HL-60 (cell line): ENCODE data around the gene CCDC97.

Source experiments
- DNase-seq, 2 experiments: peaks; one replicate each; pipeline ENCODE4 v3.0.0-alpha.2; 2010 to 2020; ENCODE audit warnings: low read depth in 1 of 2, low spot score in 1 of 2
- H3K27ac ChIP-seq: fragments of 250-450 bp; sonication (Bioruptor Pico); replicated peaks from 2 replicates; pipeline ENCODE4 v1.5.1; 2020; ENCODE audit warnings: mild to moderate bottlenecking, moderate library complexity
- H3K27me3 ChIP-seq: fragments of 250-450 bp; sonication (Bioruptor Pico); 2 replicates; pipeline ENCODE4 v1.5.1; 2021; ENCODE audit warnings: mild to moderate bottlenecking, moderate library complexity; ENCODE audit not compliant: insufficient read depth, poor library complexity, severe bottlenecking
- H3K4me3 ChIP-seq: replicated peaks from 2 replicates; pipeline ENCODE4 v1.5.1; 2011; ENCODE audit warnings: mild to moderate bottlenecking, control low read depth, low read length; ENCODE audit not compliant: insufficient read depth
- CTCF ChIP-seq: IDR thresholded peaks from one replicate; pipeline ENCODE4 v1.5.1; 2011; ENCODE audit warnings: low read length, control low read depth, inconsistent platforms; ENCODE audit not compliant: insufficient read depth
- GABPA ChIP-seq: IDR thresholded peaks from 2 replicates; pipeline ENCODE4 v1.6.1; 2012; ENCODE audit warnings: low read depth
- POLR2AphosphoS5 ChIP-seq: IDR thresholded peaks from 2 replicates; pipeline ENCODE4 v1.6.1; 2012; ENCODE audit warnings: low read depth
- REST ChIP-seq: IDR thresholded peaks from 2 replicates; pipeline ENCODE4 v1.6.1; 2012; ENCODE audit warnings: low read depth; ENCODE audit not compliant: insufficient replicate concordance
- SPI1 ChIP-seq: IDR thresholded peaks from 2 replicates; pipeline ENCODE4 v1.6.1; 2012; ENCODE audit warnings: low read depth, mild to moderate bottlenecking, borderline replicate concordance

CCDC97 gene

GRCh38 chr19:41332468-41332867, 22.5 kb downstream of the CCDC97 start:
- H3K4me3 ChIP-seq, result no peak overlapping the region
- TF ChIP-seq SPI1, result no peak
- TF ChIP-seq POLR2AphosphoS5, result no peak
- no peak for TF ChIP-seq GABPA
- no peak for DNase-seq
- no peak overlapping the region for H3K27ac ChIP-seq
- H3K27me3 ChIP-seq, result no peaks in the 10 kb centered on the region

GRCh38 chr19:41334793-41335192, 24.8 kb downstream of the CCDC97 start:
- Histone ChIP-seq H3K27me3 (no peaks in the 10 kb centered on the region), H3K27ac (peak overlapping the region; percentile 53), H3K4me3 (no peak overlapping the region)
- no peak for DNase-seq
- no peak for TF ChIP-seq CTCF
- TF ChIP-seq REST, result no peak
- no peak for TF ChIP-seq GABPA
- no peak for TF ChIP-seq POLR2AphosphoS5
- TF ChIP-seq SPI1, result no peak

- TF ChIP-seq REST (no peak), CTCF (no peak), SPI1 (no peak), GABPA (no peak)
- no peak for DNase-seq
- no peaks in the 10 kb centered on the region for H3K27me3 ChIP-seq
- H3K4me3 ChIP-seq, result no peak overlapping the region
- H3K27ac ChIP-seq, result no peak overlapping the region; the same call in 1 of the 2 replicates
Measured at GRCh38 chr19:41335467-41335866, 25.5 kb downstream of the CCDC97 start.

- no peaks in the 10 kb centered on the region for H3K27me3 ChIP-seq
- DNase-seq, result no peak
- H3K4me3 ChIP-seq, result no peak overlapping the region
- TF ChIP-seq GABPA (no peak), REST (no peak), SPI1 (no peak), POLR2AphosphoS5 (no peak), CTCF (no peak)
- no peak overlapping the region for H3K27ac ChIP-seq
Measured at GRCh38 chr19:41339936-41340335, 30.0 kb downstream of the CCDC97 start.
